ENCODE results near the gene DENND1A.

DNA sequence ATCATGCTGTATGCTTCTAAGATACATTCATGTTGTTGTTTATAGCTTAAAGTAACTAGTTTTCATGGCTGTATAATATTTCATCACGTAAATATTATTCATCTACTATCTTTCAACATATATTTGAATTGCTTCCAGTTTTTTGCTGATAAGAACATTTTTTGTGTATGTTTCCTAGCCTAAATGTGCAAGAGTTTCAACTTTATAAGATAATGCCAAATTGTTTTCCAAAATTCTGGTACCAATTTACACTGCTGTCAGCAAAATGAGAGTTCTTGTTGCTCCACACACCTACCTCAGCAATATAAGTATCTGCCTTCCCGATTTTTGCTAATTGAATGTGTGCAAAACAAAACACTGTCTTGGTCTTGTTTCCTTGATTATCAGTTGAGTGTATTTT lies 395.6 kb downstream of the DENND1A start:
- TF ChIP-seq POLR2AphosphoS5 (IDR thresholded peaks at IDR 0.05) (no peak), POLR2A (IDR thresholded peaks at IDR 0.05) (no peak)
- TF ChIP-seq, protein P1, sequence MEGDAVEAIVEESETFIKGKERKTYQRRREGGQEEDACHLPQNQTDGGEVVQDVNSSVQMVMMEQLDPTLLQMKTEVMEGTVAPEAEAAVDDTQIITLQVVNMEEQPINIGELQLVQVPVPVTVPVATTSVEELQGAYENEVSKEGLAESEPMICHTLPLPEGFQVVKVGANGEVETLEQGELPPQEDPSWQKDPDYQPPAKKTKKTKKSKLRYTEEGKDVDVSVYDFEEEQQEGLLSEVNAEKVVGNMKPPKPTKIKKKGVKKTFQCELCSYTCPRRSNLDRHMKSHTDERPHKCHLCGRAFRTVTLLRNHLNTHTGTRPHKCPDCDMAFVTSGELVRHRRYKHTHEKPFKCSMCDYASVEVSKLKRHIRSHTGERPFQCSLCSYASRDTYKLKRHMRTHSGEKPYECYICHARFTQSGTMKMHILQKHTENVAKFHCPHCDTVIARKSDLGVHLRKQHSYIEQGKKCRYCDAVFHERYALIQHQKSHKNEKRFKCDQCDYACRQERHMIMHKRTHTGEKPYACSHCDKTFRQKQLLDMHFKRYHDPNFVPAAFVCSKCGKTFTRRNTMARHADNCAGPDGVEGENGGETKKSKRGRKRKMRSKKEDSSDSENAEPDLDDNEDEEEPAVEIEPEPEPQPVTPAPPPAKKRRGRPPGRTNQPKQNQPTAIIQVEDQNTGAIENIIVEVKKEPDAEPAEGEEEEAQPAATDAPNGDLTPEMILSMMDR (IDR thresholded peaks at IDR 0.05), result no peak
